ENCODE data around the gene KCNJ14. TPM values are rescaled to one million over a fixed set of nuclear protein-coding genes. Genes with fewer than 3 reads are reported as not detected.

The KCNJ14 gene
- polyA plus RNA-seq, 3 donors, result 0.09 to 0.56 TPM; not detected in 1

DNA sequence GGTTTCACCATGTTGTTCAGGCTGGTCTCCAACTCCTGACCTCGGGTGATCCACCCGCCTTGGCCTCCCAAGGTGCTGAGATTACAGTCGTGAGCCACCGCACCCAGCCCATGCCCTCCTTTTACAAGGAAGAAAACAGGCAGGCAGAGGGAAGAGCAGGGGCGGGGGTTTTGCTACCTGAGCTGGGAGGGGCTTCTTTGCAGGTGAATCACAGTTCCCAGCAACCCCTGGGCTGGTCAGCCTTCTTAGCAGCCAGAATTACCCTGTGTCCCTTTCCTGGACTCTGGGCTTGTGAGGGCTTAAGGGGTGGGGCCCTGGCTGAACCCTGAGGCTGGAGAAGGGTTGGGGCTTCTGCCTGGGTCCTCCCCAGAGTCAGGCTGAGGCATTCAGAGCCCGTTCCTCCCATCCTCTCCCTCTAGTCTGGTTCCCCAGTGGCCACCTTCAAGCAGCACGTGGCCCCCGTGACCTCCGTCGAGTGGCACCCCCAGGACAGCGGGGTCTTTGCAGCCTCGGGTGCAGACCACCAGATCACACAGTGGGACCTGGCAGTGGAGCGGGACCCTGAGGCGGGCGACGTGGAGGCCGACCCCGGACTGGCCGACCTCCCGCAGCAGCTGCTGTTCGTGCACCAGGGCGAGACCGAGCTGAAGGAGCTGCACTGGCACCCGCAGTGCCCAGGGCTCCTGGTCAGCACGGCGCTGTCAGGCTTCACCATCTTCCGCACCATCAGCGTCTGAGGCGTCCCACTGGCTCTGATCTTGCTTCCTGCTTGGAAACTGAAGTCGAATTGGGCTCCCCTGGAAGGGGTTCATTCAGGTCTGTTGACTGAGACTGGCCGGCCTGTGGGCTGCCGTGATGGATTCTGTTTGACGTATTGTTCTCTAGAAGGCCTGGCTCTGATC is 2.8 kb upstream of the KCNJ14 start:
- intact Hi-C loops (cut with micrococcal nuclease), result no loop called here
- peaks cover 72 to 97% of the 10 kb centered on the region in 2 donors for H3K36me3 ChIP-seq (replicated peaks in 1 of 2; ENCODE audit: control insufficient read depth in 1 of 2, insufficient read depth in 2 of 2, low read length in 2 of 2)
- 98% methylated on average over 28 of the region's 33 CpGs for WGBS (ENCODE audit: insufficient coverage)
- no peak for DNase-seq
- Mint-ChIP-seq H3K36me3 (peaks cover 65 to 95% of the 10 kb centered on the region in 2 donors), H3K9me3 (no peaks in the 10 kb centered on the region), H3K4me3 (no peak overlapping the region), H3K27ac (no peak overlapping the region), H3K27me3 (ENCODE audit: low read depth in 3 of 3) (peaks cover 0 to 1% (median 0%) of the 10 kb centered on the region in 3 donors), H3K4me1 (peaks cover 3% of the 10 kb centered on the region)
- H3K79me2 ChIP-seq (ENCODE audit: insufficient read depth, low read length), result no peaks in the 10 kb centered on the region
- TF ChIP-seq, protein P1, sequence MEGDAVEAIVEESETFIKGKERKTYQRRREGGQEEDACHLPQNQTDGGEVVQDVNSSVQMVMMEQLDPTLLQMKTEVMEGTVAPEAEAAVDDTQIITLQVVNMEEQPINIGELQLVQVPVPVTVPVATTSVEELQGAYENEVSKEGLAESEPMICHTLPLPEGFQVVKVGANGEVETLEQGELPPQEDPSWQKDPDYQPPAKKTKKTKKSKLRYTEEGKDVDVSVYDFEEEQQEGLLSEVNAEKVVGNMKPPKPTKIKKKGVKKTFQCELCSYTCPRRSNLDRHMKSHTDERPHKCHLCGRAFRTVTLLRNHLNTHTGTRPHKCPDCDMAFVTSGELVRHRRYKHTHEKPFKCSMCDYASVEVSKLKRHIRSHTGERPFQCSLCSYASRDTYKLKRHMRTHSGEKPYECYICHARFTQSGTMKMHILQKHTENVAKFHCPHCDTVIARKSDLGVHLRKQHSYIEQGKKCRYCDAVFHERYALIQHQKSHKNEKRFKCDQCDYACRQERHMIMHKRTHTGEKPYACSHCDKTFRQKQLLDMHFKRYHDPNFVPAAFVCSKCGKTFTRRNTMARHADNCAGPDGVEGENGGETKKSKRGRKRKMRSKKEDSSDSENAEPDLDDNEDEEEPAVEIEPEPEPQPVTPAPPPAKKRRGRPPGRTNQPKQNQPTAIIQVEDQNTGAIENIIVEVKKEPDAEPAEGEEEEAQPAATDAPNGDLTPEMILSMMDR (IDR thresholded peaks at IDR 0.05), result no peak
- no peak overlapping the region for H3K27ac ChIP-seq (ENCODE audit: low read depth in 1 of 2, low read length in 2 of 2)
- H3K4me2 ChIP-seq (replicated peaks; ENCODE audit: extremely low read depth, low read length, poor library complexity, severe bottlenecking), result no peak overlapping the region
- no peaks in the 10 kb centered on the region for H3K9me3 ChIP-seq (replicated peaks in 1 of 2; ENCODE audit: control insufficient read depth in 1 of 2, insufficient read depth in 1 of 2, low read length in 2 of 2)
- H2AFZ ChIP-seq (ENCODE audit: insufficient read depth, low read depth, low read length, poor library complexity, severe bottlenecking), result no peak overlapping the region
- no peak overlapping the region for H3K9ac ChIP-seq (ENCODE audit: insufficient read depth, low read length, poor library complexity, severe bottlenecking)
- no peaks in the 10 kb centered on the region for H3K27me3 ChIP-seq (ENCODE audit: control insufficient read depth in 2 of 2, insufficient read depth in 2 of 2, low read length in 2 of 2)
- H3K4me1 ChIP-seq (ENCODE audit: control insufficient read depth in 1 of 2, insufficient read depth in 2 of 2, low read length in 2 of 2), result no peaks in the 10 kb centered on the region
- no peak overlapping the region for H3K4me3 ChIP-seq (replicated peaks in 1 of 3; ENCODE audit: low read depth in 2 of 3, low read length in 3 of 3)
- peaks cover 4% of the 10 kb centered on the region for H4K20me1 ChIP-seq (ENCODE audit: insufficient read depth, low read length)

DNA sequence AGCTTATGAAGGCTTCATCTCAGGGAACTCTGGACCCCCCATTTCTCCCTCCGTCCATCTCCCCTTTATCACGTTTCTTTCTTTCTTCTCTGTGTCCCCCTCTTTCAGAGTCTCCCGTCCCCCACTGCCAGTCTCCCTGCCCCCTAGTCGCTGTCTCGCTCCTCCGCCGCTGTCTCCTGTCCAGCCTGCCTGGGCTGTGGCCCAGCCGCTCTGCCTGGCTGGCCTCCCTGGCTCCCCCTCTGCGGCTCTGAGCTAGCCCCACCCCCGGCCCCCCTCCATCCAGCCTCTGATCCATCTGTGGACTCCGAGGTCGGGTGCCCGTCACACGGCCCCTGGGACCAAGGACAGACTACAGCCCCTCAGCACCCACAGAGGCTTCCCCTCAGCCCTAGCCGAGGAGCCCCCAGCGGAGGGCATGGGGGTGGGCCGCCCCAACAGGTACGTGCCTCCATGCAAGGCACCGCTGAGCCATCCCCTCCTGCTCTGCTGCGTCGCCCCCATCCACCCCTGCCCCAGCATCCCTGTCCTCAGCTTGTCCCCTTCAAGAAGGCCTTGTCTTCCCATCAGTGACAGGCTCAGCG is 1.1 kb upstream of the KCNJ14 start:
- H3K27ac ChIP-seq (ENCODE audit: low read depth in 1 of 2, low read length in 2 of 2), result no peak overlapping the region
- TF ChIP-seq, protein P1 (IDR thresholded peaks at IDR 0.05), result no peak
- H3K27ac Mint-ChIP-seq, result peak overlapping the region in 2 of 7 donors; percentile 2 to 15
- peaks cover 59 to 82% of the 10 kb centered on the region in 2 donors for H3K36me3 ChIP-seq (replicated peaks in 1 of 2; ENCODE audit: control insufficient read depth in 1 of 2, insufficient read depth in 2 of 2, low read length in 2 of 2)
- no peaks in the 10 kb centered on the region for H3K79me2 ChIP-seq (ENCODE audit: insufficient read depth, low read length)
- H3K4me2 ChIP-seq (replicated peaks; ENCODE audit: extremely low read depth, low read length, poor library complexity, severe bottlenecking), result no peak overlapping the region
- WGBS (ENCODE audit: insufficient coverage), result 98% methylated on average over 22 of the region's 22 CpGs
- H3K27me3 Mint-ChIP-seq (ENCODE audit: low read depth in 3 of 3), result peaks cover 0 to 1% (median 0%) of the 10 kb centered on the region in 3 donors
- peaks cover 3% of the 10 kb centered on the region for H3K4me1 Mint-ChIP-seq
- no peak overlapping the region for H3K4me3 Mint-ChIP-seq
- H3K9me3 Mint-ChIP-seq, result no peaks in the 10 kb centered on the region
- intact Hi-C loops (cut with micrococcal nuclease), result no loop called here
- H3K4me3 ChIP-seq (replicated peaks in 1 of 3; ENCODE audit: low read depth in 2 of 3, low read length in 3 of 3), result no peak overlapping the region
- no peak overlapping the region for H3K9ac ChIP-seq (ENCODE audit: insufficient read depth, low read length, poor library complexity, severe bottlenecking)
- no peaks in the 10 kb centered on the region for H3K4me1 ChIP-seq (ENCODE audit: control insufficient read depth in 1 of 2, insufficient read depth in 2 of 2, low read length in 2 of 2)
- DNase-seq, result no peak
- H2AFZ ChIP-seq (ENCODE audit: insufficient read depth, low read depth, low read length, poor library complexity, severe bottlenecking), result no peak overlapping the region
- no peaks in the 10 kb centered on the region for H3K9me3 ChIP-seq (replicated peaks in 1 of 2; ENCODE audit: control insufficient read depth in 1 of 2, insufficient read depth in 1 of 2, low read length in 2 of 2)
- no peaks in the 10 kb centered on the region for H3K27me3 ChIP-seq (ENCODE audit: control insufficient read depth in 2 of 2, insufficient read depth in 2 of 2, low read length in 2 of 2)
- H3K36me3 Mint-ChIP-seq, result peaks cover 51 to 79% of the 10 kb centered on the region in 2 donors
- peaks cover 4% of the 10 kb centered on the region for H4K20me1 ChIP-seq (ENCODE audit: insufficient read depth, low read length)
